HCT116 (cell line): ENCODE results near the gene AIF1L.
A peak's percentile ranks its signal among the peaks of the same experiment; 100 is the strongest.

Experiments
- CTCF ChIP-seq, 3 experiments: fragments of 200-600 bp in 1 of 3; sonication (generic) in 1 of 3; IDR thresholded peaks in 2 of 3; conservative IDR thresholded peaks in 1 of 3; 2 replicates each; pipeline ENCODE4 v1.5.1; 2012 to 2017; ENCODE audit warnings: low read depth in 2 of 3, low read length in 2 of 3, antibody characterized with exemption in 1 of 3, borderline replicate concordance in 1 of 3, control low read depth in 1 of 3, mild to moderate bottlenecking in 1 of 3, mixed read lengths in 1 of 3, mixed run types in 1 of 3, moderate library complexity in 1 of 3; ENCODE audit not compliant: insufficient read depth in 1 of 3
- YY1 ChIP-seq: IDR thresholded peaks from 2 replicates; pipeline ENCODE4 v1.6.1; 2011; ENCODE audit warnings: low read length, low read depth, moderate library complexity, mild to moderate bottlenecking; ENCODE audit not compliant: insufficient replicate concordance; ENCODE audit errors: extremely low read depth

GRCh38 chr9:131082774-131083512, 13.4 kb upstream of the AIF1L start:
- TF ChIP-seq CTCF (IDR thresholded peaks at IDR 0.05 in 2 of 3, conservative IDR thresholded peaks at IDR 0.05 in 1 of 3; ENCODE audit: borderline replicate concordance in 1 of 3, insufficient read depth in 1 of 3, low read depth in 2 of 3, low read length in 2 of 3) (peak in 1 of 3 experiments; percentile 16; a peak in 1 of 6 replicates), YY1 (no peak)
